ENCODE data around the gene ACOT4. TPM values are rescaled to one million over a fixed set of nuclear protein-coding genes. Genes with fewer than 3 reads are reported as not detected.
"Not testable (repeated sequence)": the region's sequence is repeated elsewhere in the genome, so short reads cannot be mapped to it uniquely, and the experiment has no call there.

ACOT4 gene
- total RNA-seq, 2 experiments from 2014 or later, result 1.0 to 1.2 TPM

GRCh38 chr14:73566935-73567334 lies 24.7 kb upstream of the ACOT4 start:
- CTCF ChIA-PET, result interaction anchor here (4.7 kb wide), 1 partner anchor 59 kb away, joined by 37 read pairs; no protein-coding TSS in a partner anchor

GRCh38 chr14:73567358-73567757 lies 24.3 kb upstream of the ACOT4 start:
- H3K9me3 Mint-ChIP-seq, result no peaks in the 10 kb centered on the region
- ChIA-PET CTCF (interaction anchor here (4.7 kb wide), 1 partner anchor 59 kb away, joined by 37 read pairs; no protein-coding TSS in a partner anchor), POLR2A (interaction anchor here (4.2 to 5.7 kb wide), 3 partner anchors 25 to 76 kb away, joined by 40 to 88 read pairs (median 78); partner anchors contain the start of genes ACOT4, ACOT6 and RIOX1)
- TF ChIP-seq CTCF (IDR thresholded peaks at IDR 0.05), result no peak
- intact Hi-C loops (cut with DNase I, micrococcal nuclease), result no loop called here
- H3K36me3 ChIP-seq (ENCODE audit: insufficient read depth, low read length), result peaks cover 5% of the 10 kb centered on the region
- no peaks in the 10 kb centered on the region for H3K27me3 Mint-ChIP-seq
- peaks cover 45% of the 10 kb centered on the region for H3K36me3 Mint-ChIP-seq (ENCODE audit: low read depth)
- peak overlapping the region; percentile 97 for H3K4me3 Mint-ChIP-seq
- H3K27me3 ChIP-seq (ENCODE audit: control insufficient read depth in 1 of 2, insufficient read depth in 2 of 2, low read length in 2 of 2), result no peaks in the 10 kb centered on the region
- H3K27ac ChIP-seq (ENCODE audit: low read depth in 1 of 2, low read length in 2 of 2), result no peak overlapping the region
- H3K4me3 ChIP-seq (ENCODE audit: low read length), result peak overlapping the region; percentile 63
- H3K9me3 ChIP-seq (ENCODE audit: control insufficient read depth in 1 of 2, insufficient read depth in 1 of 2, low read length in 2 of 2), result no peaks in the 10 kb centered on the region
- peaks cover 50% of the 10 kb centered on the region for H3K4me1 Mint-ChIP-seq (ENCODE audit: low read depth)
- peaks cover 51% of the 10 kb centered on the region for H3K4me1 ChIP-seq (ENCODE audit: insufficient read depth, low read length)
- H3K27ac Mint-ChIP-seq, result peak overlapping the region; percentile 98
- DNase-seq (no peak), ATAC-seq (ENCODE audit: poor library complexity) (no peak)

More at GRCh38 chr14:73566935-73567334, 24.7 kb upstream of the ACOT4 start:
- peaks cover 51% of the 10 kb centered on the region for H3K4me1 ChIP-seq (ENCODE audit: insufficient read depth, low read length)
- Mint-ChIP-seq H3K36me3 (ENCODE audit: low read depth) (peaks cover 49% of the 10 kb centered on the region), H3K4me3 (peak overlapping the region; percentile 97), H3K27ac (peak overlapping the region; percentile 98), H3K4me1 (ENCODE audit: low read depth) (peaks cover 50% of the 10 kb centered on the region)
- H3K9me3 Mint-ChIP-seq; DNase-seq; ATAC-seq (ENCODE audit: poor library complexity); H3K27me3 ChIP-seq (ENCODE audit: control insufficient read depth in 1 of 2, insufficient read depth in 2 of 2, low read length in 2 of 2); intact Hi-C loops (cut with DNase I, micrococcal nuclease); H3K4me3 ChIP-seq (ENCODE audit: low read length); H3K27me3 Mint-ChIP-seq; H3K9me3 ChIP-seq (ENCODE audit: control insufficient read depth in 1 of 2, insufficient read depth in 1 of 2, low read length in 2 of 2); H3K27ac ChIP-seq (ENCODE audit: low read depth in 1 of 2, low read length in 2 of 2); H3K36me3 ChIP-seq (ENCODE audit: insufficient read depth, low read length): not testable (repeated sequence)
- POLR2A ChIA-PET, result interaction anchor here (4.4 to 5.7 kb wide), 2 partner anchors 46 to 75 kb away, joined by 78 to 88 read pairs; partner anchors contain the start of genes ACOT6 and RIOX1

- intact Hi-C loops (cut with DNase I, micrococcal nuclease), result loop anchor here (2.0 kb wide), 3 partner anchors 25 to 53 kb away; partner anchors contain the start of gene ACOT6 (in 2 of the 2)
- H3K36me3 ChIP-seq (ENCODE audit: insufficient read depth, low read length), result peaks cover 5% of the 10 kb centered on the region
- peaks cover 51% of the 10 kb centered on the region for H3K4me1 ChIP-seq (ENCODE audit: insufficient read depth, low read length)
- H3K4me3 Mint-ChIP-seq, result peak overlapping the region; percentile 97
- ChIA-PET POLR2A (interaction anchor here (0.6 to 5.7 kb wide), 28 partner anchors 13 to 1284 kb away, joined by 3 to 88 read pairs (median 6); partner anchors contain the start of genes ACOT4, ACOT6, COQ6 and DNAL1), CTCF (interaction anchor here (1.3 to 4.7 kb wide), 2 partner anchors 60 to 77 kb away, joined by 7 to 37 read pairs; partner anchors contain the start of gene RIOX1)
- peak overlapping the region; percentile 63 for H3K4me3 ChIP-seq (ENCODE audit: low read length)
- H3K9me3 ChIP-seq (ENCODE audit: control insufficient read depth in 1 of 2, insufficient read depth in 1 of 2, low read length in 2 of 2), result no peaks in the 10 kb centered on the region
- no peak for ATAC-seq (ENCODE audit: poor library complexity)
- TF ChIP-seq CTCF (IDR thresholded peaks at IDR 0.05), result no peak
- peak in 4 of 14 experiments; percentile 16 to 54 (median 42) for DNase-seq
- peak overlapping the region; percentile 98 for H3K27ac Mint-ChIP-seq
- peaks cover 50% of the 10 kb centered on the region for H3K4me1 Mint-ChIP-seq (ENCODE audit: low read depth)
- no peaks in the 10 kb centered on the region for H3K9me3 Mint-ChIP-seq
- H3K27ac ChIP-seq (ENCODE audit: low read depth in 1 of 2, low read length in 2 of 2), result peak overlapping the region; percentile 59 to 74
- H3K27me3 Mint-ChIP-seq, result no peaks in the 10 kb centered on the region
- no peaks in the 10 kb centered on the region for H3K27me3 ChIP-seq (ENCODE audit: control insufficient read depth in 1 of 2, insufficient read depth in 2 of 2, low read length in 2 of 2)
- H3K36me3 Mint-ChIP-seq (ENCODE audit: low read depth), result peaks cover 44% of the 10 kb centered on the region
Observed at GRCh38 chr14:73567951-73568885, 23.5 kb upstream of the ACOT4 start.

- ATAC-seq (ENCODE audit: poor library complexity), result peak; percentile 8
- not testable (repeated sequence) for H3K9me3 ChIP-seq (ENCODE audit: control insufficient read depth in 1 of 2, insufficient read depth in 1 of 2, low read length in 2 of 2); H3K27me3 ChIP-seq (ENCODE audit: control insufficient read depth in 1 of 2, insufficient read depth in 2 of 2, low read length in 2 of 2); DNase-seq; H3K36me3 ChIP-seq (ENCODE audit: insufficient read depth, low read length); H3K9me3 Mint-ChIP-seq; H3K27me3 Mint-ChIP-seq
- Histone ChIP-seq H3K4me1 (ENCODE audit: insufficient read depth, low read length) (peaks cover 51% of the 10 kb centered on the region), H3K27ac (ENCODE audit: low read depth in 1 of 2, low read length in 2 of 2) (peak overlapping the region; percentile 59 to 74), H3K4me3 (ENCODE audit: low read length) (peak overlapping the region; percentile 63)
- Mint-ChIP-seq H3K36me3 (ENCODE audit: low read depth) (peaks cover 50% of the 10 kb centered on the region), H3K4me3 (peak overlapping the region; percentile 97), H3K27ac (peak overlapping the region; percentile 98), H3K4me1 (ENCODE audit: low read depth) (peaks cover 50% of the 10 kb centered on the region)
- intact Hi-C loops (cut with DNase I, micrococcal nuclease), result loop anchor here (1.0 to 2.0 kb wide), 4 partner anchors 24 to 61 kb away; partner anchors contain the start of gene ACOT6 (in 2 of the 2)
- ChIA-PET CTCF (interaction anchor here (1.3 to 4.7 kb wide), 2 partner anchors 61 to 78 kb away, joined by 7 to 37 read pairs; partner anchors contain the start of gene RIOX1), POLR2A (interaction anchor here (0.5 to 5.7 kb wide), 29 partner anchors 12 to 1284 kb away, joined by 3 to 88 read pairs (median 6); partner anchors contain the start of genes ACOT4, ACOT6, COQ6 and DNAL1)
Observed at GRCh38 chr14:73568886-73569184, 22.8 kb upstream of the ACOT4 start.

- not testable (repeated sequence) for H3K27me3 Mint-ChIP-seq; H3K9me3 ChIP-seq (ENCODE audit: control insufficient read depth in 1 of 2, insufficient read depth in 1 of 2, low read length in 2 of 2); H3K9me3 Mint-ChIP-seq; H3K27me3 ChIP-seq (ENCODE audit: control insufficient read depth in 1 of 2, insufficient read depth in 2 of 2, low read length in 2 of 2); H3K36me3 ChIP-seq (ENCODE audit: insufficient read depth, low read length)
- peak; percentile 73 for ATAC-seq (ENCODE audit: poor library complexity)
- CTCF ChIA-PET, result interaction anchor here (0.7 to 4.7 kb wide), 4 partner anchors 23 to 429 kb away, joined by 3 to 37 read pairs (median 5); partner anchors contain the start of genes ACOT4 and RIOX1
- Mint-ChIP-seq H3K36me3 (ENCODE audit: low read depth) (peaks cover 55% of the 10 kb centered on the region), H3K4me3 (peak within 1 kb of the TSS; percentile 97), H3K27ac (peak within 1 kb of the TSS; percentile 98), H3K4me1 (ENCODE audit: low read depth) (peaks cover 50% of the 10 kb centered on the region)
- intact Hi-C loops (cut with DNase I, micrococcal nuclease), result loop anchor here (1.0 to 2.0 kb wide), 4 partner anchors 23 to 61 kb away; partner anchors contain the start of gene ACOT6 (in 2 of the 2)
- Histone ChIP-seq H3K4me3 (ENCODE audit: low read length) (peak within 1 kb of the TSS; percentile 63), H3K4me1 (ENCODE audit: insufficient read depth, low read length) (peaks cover 51% of the 10 kb centered on the region), H3K27ac (ENCODE audit: low read depth in 1 of 2, low read length in 2 of 2) (peak within 1 kb of the TSS; percentile 59 to 74)
- POLR2A ChIA-PET, result interaction anchor here (0.5 to 5.7 kb wide), 27 partner anchors 12 to 752 kb away, joined by 3 to 88 read pairs (median 6); partner anchors contain the start of genes ACOT4, ACOT6, COQ6 and DNAL1
- peak; percentile 58 to 90 (median 75) for DNase-seq
Observed at GRCh38 chr14:73569185-73569958, 22.3 kb upstream of the ACOT4 start, which contains the start of gene ACOT2. Gene ACOT2 (plus strand): TSS chr14:73569213. CDS start chr14:73569241, 28 bp downstream.
